Muscle of leg (tissue), 11 donors: Measurements from ENCODE around the gene GCNA. TPM values are rescaled to one million over a fixed set of nuclear protein-coding genes. Genes with fewer than 3 reads are reported as not detected.

Experiments
- DNase-seq: peaks from one replicate; pipeline ENCODE4 v3.0.0; 2013
- H3K27ac ChIP-seq: one replicate; pipeline ENCODE4 v1.5.1; 2013; ENCODE audit warnings: mild to moderate bottlenecking, low read length, control low read depth
- H3K27me3 ChIP-seq: one replicate; pipeline ENCODE4 v1.6.1; 2013; ENCODE audit warnings: low read length; ENCODE audit not compliant: control insufficient read depth, insufficient read depth
- H3K36me3 ChIP-seq: one replicate; pipeline ENCODE4 v1.6.1; 2013; ENCODE audit warnings: low read length; ENCODE audit not compliant: control insufficient read depth, insufficient read depth
- H3K4me1 ChIP-seq: one replicate; pipeline ENCODE4 v1.6.1; 2013; ENCODE audit warnings: low read length; ENCODE audit not compliant: control insufficient read depth, insufficient read depth
- H3K4me3 ChIP-seq: one replicate; pipeline ENCODE4 v1.5.1; 2013; ENCODE audit warnings: low read length, control low read depth
- H3K9me3 ChIP-seq: replicated peaks from 2 replicates; pipeline ENCODE4 v1.6.1; 2013; ENCODE audit warnings: low read depth, low read length; ENCODE audit not compliant: control insufficient read depth
- WGBS: methylation state at CpG from one replicate; pipeline ENCODE4 v1.1.5; 2013; ENCODE audit warnings: missing lambda C conversion rate; ENCODE audit not compliant: insufficient coverage; 5-methylcytosine and 5-hydroxymethylcytosine counted together
- polyA plus RNA-seq, 8 donors: library from polyadenylated mRNA; unstranded; fragments of 120-200 nt; gene quantifications; one replicate each; pipeline versions ENCODE4 v1.2.1 to v1.2.3, GENCODE V29; 2013; ENCODE audit warnings: inconsistent platforms in 1 of 8, low replicate concordance in 1 of 8; ENCODE audit not compliant: insufficient read length in 8 of 8, insufficient read depth in 1 of 8
- total RNA-seq: library from RNA; stranded (reverse); fragments of 120-200 nt; gene quantifications from one replicate; pipeline ENCODE4 v1.2.4, GENCODE V29; 2013

Gene GCNA
- total and polyA plus RNA-seq, 9 donors: 1.7 to 3.4 (median 2.1) TPM

- Histone ChIP-seq H3K4me1 (peaks cover 4% of the 10 kb centered on the region), H3K27me3 (no peaks in the 10 kb centered on the region), H3K36me3 (peaks cover 15% of the 10 kb centered on the region), H3K9me3 (no peaks in the 10 kb centered on the region), H3K4me3 (no peak overlapping the region), H3K27ac (no peak overlapping the region)
- WGBS: 80% methylated on average over 1 of the region's 3 CpGs
- no peak for DNase-seq
Observed at GRCh38 chrX:71540801-71541200, 37.4 kb upstream of the GCNA start.

GRCh38 chrX:71541210-71542022 is 36.8 kb upstream of the GCNA start:
- H3K4me3 ChIP-seq: no peak overlapping the region

GRCh38 chrX:71542411-71542810 is 35.8 kb upstream of the GCNA start:
- Histone ChIP-seq H3K4me1 (peaks cover 4% of the 10 kb centered on the region), H3K36me3 (peaks cover 29% of the 10 kb centered on the region), H3K27me3 (no peaks in the 10 kb centered on the region), H3K27ac (no peak overlapping the region), H3K9me3 (no peaks in the 10 kb centered on the region), H3K4me3 (no peak overlapping the region)
- no CpG with 5 or more reads among the region's 1 CpG for WGBS
- peak; percentile 9 for DNase-seq

More at GRCh38 chrX:71541210-71542022, 36.8 kb upstream of the GCNA start:
- Histone ChIP-seq H3K9me3 (no peaks in the 10 kb centered on the region), H3K27me3 (no peaks in the 10 kb centered on the region), H3K27ac (no peak overlapping the region), H3K36me3 (peaks cover 20% of the 10 kb centered on the region), H3K4me1 (peaks cover 4% of the 10 kb centered on the region)
- 71% methylated on average over 4 of the region's 8 CpGs for WGBS
- DNase-seq: peak; percentile 18

GRCh38 chrX:71542825-71543224 is 35.4 kb upstream of the GCNA start:
- H3K27ac ChIP-seq: no peak overlapping the region
- WGBS: no CpG with 5 or more reads among the region's 2 CpGs
- H3K27me3 ChIP-seq: no peaks in the 10 kb centered on the region
- H3K9me3 ChIP-seq: no peaks in the 10 kb centered on the region
- DNase-seq: no peak
- peaks cover 30% of the 10 kb centered on the region for H3K36me3 ChIP-seq
- H3K4me3 ChIP-seq: no peak overlapping the region
- peaks cover 2% of the 10 kb centered on the region for H3K4me1 ChIP-seq

- whole genome bisulfite sequencing: no CpG with 5 or more reads among the region's 2 CpGs
- H3K27ac ChIP-seq: no peak overlapping the region
- H3K36me3 ChIP-seq: peaks cover 32% of the 10 kb centered on the region
- H3K27me3 ChIP-seq: no peaks in the 10 kb centered on the region
- peak; percentile 10 for DNase-seq
- H3K4me1 ChIP-seq: peaks cover 2% of the 10 kb centered on the region
- H3K4me3 ChIP-seq: no peak overlapping the region
- no peaks in the 10 kb centered on the region for H3K9me3 ChIP-seq
Observed at GRCh38 chrX:71543316-71543715, 34.9 kb upstream of the GCNA start.

- H3K27ac ChIP-seq: no peak overlapping the region
- H3K9me3 ChIP-seq: no peaks in the 10 kb centered on the region
- no peaks in the 10 kb centered on the region for H3K27me3 ChIP-seq
- whole genome bisulfite sequencing: 88% methylated on average over 7 of the region's 7 CpGs
- DNase-seq: no peak
- peaks cover 42% of the 10 kb centered on the region for H3K36me3 ChIP-seq
- no peak overlapping the region for H3K4me3 ChIP-seq
- H3K4me1 ChIP-seq: no peaks in the 10 kb centered on the region
Observed at GRCh38 chrX:71545364-71545763, 32.9 kb upstream of the GCNA start.

- H3K4me3 ChIP-seq: no peak overlapping the region
- H3K9me3 ChIP-seq: no peaks in the 10 kb centered on the region
- no peaks in the 10 kb centered on the region for H3K4me1 ChIP-seq
- peaks cover 42% of the 10 kb centered on the region for H3K36me3 ChIP-seq
- no peak overlapping the region for H3K27ac ChIP-seq
- WGBS: 94% methylated on average over 11 of the region's 13 CpGs
- DNase-seq: no peak
- H3K27me3 ChIP-seq: no peaks in the 10 kb centered on the region
Observed at GRCh38 chrX:71546879-71547278, 31.4 kb upstream of the GCNA start.

GRCh38 chrX:71547339-71547738 is 30.9 kb upstream of the GCNA start:
- no peak overlapping the region for H3K4me3 ChIP-seq

GRCh38 chrX:71549986-71550385 is 28.3 kb upstream of the GCNA start:
- peaks cover 38% of the 10 kb centered on the region for H3K36me3 ChIP-seq
- WGBS: no CpG with 5 or more reads among the region's 1 CpG
- no peak overlapping the region for H3K27ac ChIP-seq
- no peaks in the 10 kb centered on the region for H3K4me1 ChIP-seq
- no peaks in the 10 kb centered on the region for H3K27me3 ChIP-seq
- H3K9me3 ChIP-seq: no peaks in the 10 kb centered on the region
- no peak overlapping the region for H3K4me3 ChIP-seq
- no peak for DNase-seq

More at GRCh38 chrX:71547339-71547738, 30.9 kb upstream of the GCNA start:
- Histone ChIP-seq H3K36me3 (peaks cover 42% of the 10 kb centered on the region), H3K9me3 (no peaks in the 10 kb centered on the region), H3K27me3 (no peaks in the 10 kb centered on the region), H3K4me1 (no peaks in the 10 kb centered on the region), H3K27ac (no peak overlapping the region)
- no CpG with 5 or more reads among the region's 7 CpGs for WGBS
- no peak for DNase-seq

GRCh38 chrX:71550578-71550977 is 27.7 kb upstream of the GCNA start:
- no peak overlapping the region for H3K27ac ChIP-seq
- peaks cover 41% of the 10 kb centered on the region for H3K36me3 ChIP-seq
- H3K4me3 ChIP-seq: no peak overlapping the region
- no peaks in the 10 kb centered on the region for H3K9me3 ChIP-seq
- H3K4me1 ChIP-seq: no peaks in the 10 kb centered on the region
- no CpG with 5 or more reads among the region's 3 CpGs for WGBS
- no peak for DNase-seq
- no peaks in the 10 kb centered on the region for H3K27me3 ChIP-seq
